ENCODE measurements around the gene FGF3.

The FGF3 gene

GRCh38 chr11:69810289-69811118 lies 8.7 kb downstream of the FGF3 start:
- no peak overlapping the region for H3K27ac ChIP-seq
- TF ChIP-seq CTCF (conservative IDR thresholded peaks at IDR 0.05), result no peak

- TF ChIP-seq CTCF (conservative IDR thresholded peaks at IDR 0.05), result no peak
- H3K27ac ChIP-seq, result no peak overlapping the region
Measured at GRCh38 chr11:69808667-69809086, 10.5 kb downstream of the FGF3 start.

GRCh38 chr11:69807106-69807815 lies 12.0 kb downstream of the FGF3 start:
- no peak for TF ChIP-seq CTCF (conservative IDR thresholded peaks at IDR 0.05)
- H3K27ac ChIP-seq, result no peak overlapping the region

GRCh38 chr11:69804769-69805508 lies 14.3 kb downstream of the FGF3 start:
- no peak overlapping the region for H3K27ac ChIP-seq
- no peak for TF ChIP-seq CTCF (conservative IDR thresholded peaks at IDR 0.05)

GRCh38 chr11:69803604-69804218 lies 15.5 kb downstream of the FGF3 start:
- no peak for TF ChIP-seq CTCF (conservative IDR thresholded peaks at IDR 0.05)
- H3K27ac ChIP-seq, result no peak overlapping the region

- no peak overlapping the region for H3K27ac ChIP-seq
- no peak for TF ChIP-seq CTCF (conservative IDR thresholded peaks at IDR 0.05)
Measured at GRCh38 chr11:69803022-69803421, 16.2 kb downstream of the FGF3 start.

- TF ChIP-seq CTCF (conservative IDR thresholded peaks at IDR 0.05), result no peak
- H3K27ac ChIP-seq, result no peak overlapping the region
Measured at GRCh38 chr11:69802590-69802989, 16.6 kb downstream of the FGF3 start.
